GM21390 (cell line): ENCODE measurements around the gene PCDHAC2.

Experiments used
- ATAC-seq: cut with Tn5 transposase; IDR thresholded peaks from one replicate; pipeline ENCODE4 v1.9.1; 2021; ENCODE audit not compliant: unreplicated experiment

Gene PCDHAC2

GRCh38 chr5:140982083-140982716, 15.9 kb downstream of the PCDHAC2 start:
- no peak for ATAC-seq

GRCh38 chr5:140986117-140986521, 19.8 kb downstream of the PCDHAC2 start:
- ATAC-seq, result no peak

- no peak for ATAC-seq
These were observed 21.8 kb downstream of the PCDHAC2 start for GRCh38 chr5:140988100-140988499.

GRCh38 chr5:140988608-140989007, 22.3 kb downstream of the PCDHAC2 start:
- no peak for ATAC-seq

DNA sequence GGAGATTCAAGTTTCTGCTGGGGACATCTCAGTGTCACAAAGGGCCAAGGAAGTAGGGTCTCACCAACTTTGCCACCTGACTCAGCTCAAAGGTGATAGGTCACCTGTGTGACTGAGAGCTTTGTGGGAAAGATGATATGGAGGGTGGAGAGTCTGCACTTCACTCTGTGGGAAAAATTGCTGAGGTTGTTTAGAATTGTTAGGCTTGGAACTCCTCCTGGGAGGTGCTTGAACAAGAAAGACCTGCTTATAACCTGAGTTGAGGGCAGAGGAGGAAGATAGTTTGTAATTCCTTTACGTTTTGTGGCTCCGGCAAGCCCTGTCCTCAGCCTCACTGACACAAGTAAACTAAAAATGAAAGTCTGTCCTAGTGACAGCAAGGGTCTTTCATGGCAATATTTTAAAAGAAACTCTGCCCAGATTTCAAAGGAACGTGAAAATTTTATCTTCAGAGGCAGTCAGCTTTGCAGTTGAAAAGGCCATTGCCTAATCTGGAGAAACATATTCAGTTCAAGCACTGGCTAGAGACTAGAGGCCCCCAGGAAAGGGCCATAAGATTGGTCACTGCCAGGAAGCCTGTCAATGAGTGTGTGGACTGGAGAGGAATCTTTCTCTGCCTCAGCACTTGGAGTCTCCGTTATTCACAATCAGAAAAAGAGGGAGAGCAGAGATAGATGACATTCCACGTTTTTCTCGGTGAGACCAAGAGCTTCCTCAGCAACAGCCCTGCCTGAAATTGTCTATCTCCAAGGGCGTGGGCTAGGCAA, 23.2 kb downstream of the PCDHAC2 start:
- no peak for ATAC-seq

GRCh38 chr5:140992828-140993227, 26.6 kb downstream of the PCDHAC2 start:
- no peak for ATAC-seq

DNA sequence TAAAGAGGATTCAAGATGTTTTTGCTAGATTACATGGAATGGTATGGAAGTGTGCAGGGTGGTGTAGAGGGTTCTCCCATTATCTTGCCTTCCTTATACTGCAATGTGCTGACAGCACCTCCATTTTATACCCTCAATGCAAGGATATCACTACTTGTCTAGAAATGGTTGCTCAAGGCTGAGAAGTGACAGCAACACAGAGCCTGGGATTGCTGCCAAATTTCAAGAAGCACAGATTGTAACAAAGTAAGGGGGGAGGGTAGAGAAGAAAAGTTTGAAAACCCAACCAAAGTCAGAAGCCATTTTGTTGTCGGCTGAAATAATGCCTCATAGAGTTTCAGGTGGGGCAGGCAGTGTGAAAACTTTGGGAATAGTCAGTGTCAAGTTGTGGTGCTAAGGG, 29.8 kb downstream of the PCDHAC2 start:
- no peak for ATAC-seq

DNA sequence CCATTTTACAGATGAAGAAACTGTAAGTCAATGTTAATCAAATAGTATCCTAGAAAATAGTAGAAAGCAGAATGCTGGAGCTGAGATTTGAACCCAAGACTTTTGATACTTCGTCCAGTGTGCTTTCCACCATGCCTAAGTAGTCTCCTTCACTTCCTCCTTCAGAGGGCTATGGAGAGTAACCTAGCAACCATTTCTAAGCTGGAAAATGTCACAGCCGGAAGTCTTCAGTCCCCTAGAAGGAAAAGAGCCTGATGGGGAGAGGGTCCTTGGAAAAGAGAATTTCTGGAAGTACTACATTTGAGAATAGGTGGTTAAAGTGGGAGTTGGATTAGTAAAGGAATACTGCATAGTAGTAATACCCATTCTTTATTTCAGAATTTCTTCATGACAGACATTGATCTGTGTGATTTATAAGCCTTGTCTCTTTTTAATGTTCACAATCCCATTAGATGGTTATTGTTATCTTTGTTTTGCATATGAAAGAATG, 32.7 kb downstream of the PCDHAC2 start:
- no peak for ATAC-seq

DNA sequence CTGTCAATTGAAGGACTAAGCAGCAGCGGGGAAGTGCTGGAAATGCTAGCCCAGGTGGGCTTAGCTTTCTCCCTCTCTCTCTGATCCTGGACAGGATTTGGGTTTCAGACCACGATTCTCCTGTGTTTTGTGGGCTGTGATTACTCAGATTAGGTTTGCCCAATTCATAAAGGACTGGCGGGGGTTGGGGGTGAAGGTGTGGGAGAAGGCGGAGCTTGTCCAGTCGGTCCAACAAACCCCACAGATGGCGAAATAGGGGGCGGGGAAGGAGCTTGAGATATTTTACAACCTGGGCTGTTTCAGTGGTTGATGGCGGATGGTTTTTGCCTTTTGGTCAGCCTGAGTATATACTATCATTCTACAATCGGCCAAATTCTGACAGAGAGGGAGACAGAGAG, 35.2 kb downstream of the PCDHAC2 start:
- ATAC-seq, result no peak

GRCh38 chr5:141001844-141002604, 35.7 kb downstream of the PCDHAC2 start:
- ATAC-seq, result no peak

DNA sequence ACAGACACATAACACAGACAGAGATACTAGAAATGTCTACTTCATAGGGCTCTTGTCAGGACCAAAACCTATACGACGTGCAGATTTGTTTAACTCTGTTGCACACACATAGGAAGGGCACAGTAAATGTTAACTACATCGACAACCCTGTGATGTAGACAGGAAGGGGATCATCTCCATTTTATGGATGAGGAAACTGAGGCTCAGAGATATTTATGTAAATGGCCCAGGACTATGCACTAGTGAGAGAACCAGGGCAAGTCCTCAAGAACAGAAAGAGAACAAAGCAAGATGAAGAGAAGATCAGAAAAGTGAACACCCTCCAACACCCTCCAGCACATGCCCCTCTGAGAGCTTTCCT, 36.3 kb downstream of the PCDHAC2 start:
- ATAC-seq, result no peak

- no peak for ATAC-seq
These were observed 36.8 kb downstream of the PCDHAC2 start for GRCh38 chr5:141003031-141003430.

DNA sequence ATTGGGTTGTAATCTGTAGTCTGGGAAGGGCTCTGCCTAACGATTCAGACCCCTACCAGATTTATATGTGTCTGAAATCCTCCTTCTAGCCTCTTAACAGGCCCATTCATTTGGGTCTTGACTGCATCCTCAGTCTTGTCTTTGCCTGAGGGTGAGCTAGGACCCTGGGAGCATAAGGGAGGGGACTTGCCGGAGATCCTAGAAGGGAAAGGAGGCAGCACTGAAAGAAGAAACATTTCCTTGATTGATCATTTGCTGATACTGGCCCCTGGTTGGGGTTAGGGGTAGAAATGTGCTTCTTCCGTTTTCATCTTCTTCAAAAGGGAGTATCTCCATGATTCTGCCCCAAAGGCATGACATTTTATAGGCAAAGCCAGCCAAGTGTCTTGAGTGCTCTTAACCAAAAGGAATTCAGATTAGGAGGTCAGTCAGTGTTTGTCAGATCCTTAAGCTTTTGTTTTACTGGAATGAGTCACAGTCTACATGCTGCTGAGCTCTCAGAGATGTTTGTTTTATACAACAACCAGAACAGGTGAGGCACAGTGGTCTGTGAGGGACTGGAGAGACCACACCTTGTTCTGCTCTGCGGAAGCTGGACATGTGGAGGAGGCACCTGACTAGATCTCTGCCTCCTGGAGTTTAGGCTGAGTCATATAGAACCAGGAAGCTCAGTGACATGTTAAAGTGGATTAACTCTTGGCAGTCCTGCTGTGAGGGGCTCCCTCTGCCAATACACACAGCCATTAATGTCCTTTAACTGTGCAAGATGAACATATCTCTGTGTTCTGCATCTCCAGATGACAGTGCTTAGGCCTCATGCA, 37.7 kb downstream of the PCDHAC2 start:
- no peak for ATAC-seq

GRCh38 chr5:141007791-141008190, 41.5 kb downstream of the PCDHAC2 start:
- no peak for ATAC-seq

DNA sequence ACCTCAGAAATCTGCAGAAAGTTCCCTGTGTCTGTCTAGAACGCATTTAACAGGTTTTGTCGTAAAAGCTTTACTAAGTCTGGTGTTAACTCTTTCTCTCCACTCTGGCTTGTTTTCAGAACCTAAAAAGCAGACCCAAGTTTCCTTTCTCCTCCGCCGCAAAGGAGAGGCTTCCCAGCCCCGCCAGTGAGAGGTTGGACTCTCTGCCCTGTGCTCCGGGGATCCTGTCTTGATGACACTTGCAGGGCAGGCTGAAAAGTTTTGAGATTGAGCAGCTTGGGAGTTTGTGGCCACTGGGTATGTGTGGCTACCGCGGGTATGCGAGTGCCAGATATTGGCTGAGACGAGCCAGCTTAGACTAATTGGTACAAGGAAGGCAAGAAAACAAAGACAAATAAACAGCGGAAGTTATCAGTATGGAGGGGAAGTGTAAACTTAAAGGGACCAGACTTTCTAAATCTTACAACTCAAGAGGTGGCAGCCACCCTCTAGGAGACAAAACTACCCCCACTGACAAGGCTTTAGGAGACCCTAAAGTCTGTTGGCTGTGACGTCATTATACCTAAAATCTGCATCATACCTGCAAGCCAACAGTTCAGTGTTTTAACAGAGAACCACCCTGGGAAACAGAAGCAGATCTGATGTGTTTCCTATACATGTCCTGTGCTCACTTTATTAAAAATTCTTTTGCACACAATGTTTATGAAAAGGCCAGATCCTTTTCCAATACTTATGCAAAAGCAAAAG, 43.9 kb downstream of the PCDHAC2 start:
- no peak for ATAC-seq

DNA sequence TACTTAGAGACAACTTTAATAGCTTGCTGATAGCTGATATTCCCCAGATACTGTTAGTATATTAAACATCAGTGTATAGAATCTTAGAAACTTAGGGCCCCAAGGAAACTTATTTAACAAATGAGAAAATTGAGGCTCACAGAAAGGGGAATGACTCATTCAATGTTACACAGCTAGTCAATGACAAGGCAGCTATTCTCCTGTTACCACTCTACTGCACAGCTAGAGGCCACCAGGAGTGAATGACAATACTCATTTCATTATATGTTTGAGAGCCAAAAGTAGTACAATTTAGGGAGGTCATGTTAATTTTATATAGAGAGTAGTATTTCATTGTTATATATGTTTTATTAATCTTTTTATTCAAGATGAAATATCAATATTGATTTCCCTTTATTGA, 51.7 kb downstream of the PCDHAC2 start:
- no peak for ATAC-seq
